ENCODE measurements around the gene NUP205. TPM values are rescaled to one million over a fixed set of nuclear protein-coding genes. Genes with fewer than 3 reads are reported as not detected.

NUP205 gene
- total RNA-seq = 38.8 and 42.1 TPM in 2 replicates

DNA sequence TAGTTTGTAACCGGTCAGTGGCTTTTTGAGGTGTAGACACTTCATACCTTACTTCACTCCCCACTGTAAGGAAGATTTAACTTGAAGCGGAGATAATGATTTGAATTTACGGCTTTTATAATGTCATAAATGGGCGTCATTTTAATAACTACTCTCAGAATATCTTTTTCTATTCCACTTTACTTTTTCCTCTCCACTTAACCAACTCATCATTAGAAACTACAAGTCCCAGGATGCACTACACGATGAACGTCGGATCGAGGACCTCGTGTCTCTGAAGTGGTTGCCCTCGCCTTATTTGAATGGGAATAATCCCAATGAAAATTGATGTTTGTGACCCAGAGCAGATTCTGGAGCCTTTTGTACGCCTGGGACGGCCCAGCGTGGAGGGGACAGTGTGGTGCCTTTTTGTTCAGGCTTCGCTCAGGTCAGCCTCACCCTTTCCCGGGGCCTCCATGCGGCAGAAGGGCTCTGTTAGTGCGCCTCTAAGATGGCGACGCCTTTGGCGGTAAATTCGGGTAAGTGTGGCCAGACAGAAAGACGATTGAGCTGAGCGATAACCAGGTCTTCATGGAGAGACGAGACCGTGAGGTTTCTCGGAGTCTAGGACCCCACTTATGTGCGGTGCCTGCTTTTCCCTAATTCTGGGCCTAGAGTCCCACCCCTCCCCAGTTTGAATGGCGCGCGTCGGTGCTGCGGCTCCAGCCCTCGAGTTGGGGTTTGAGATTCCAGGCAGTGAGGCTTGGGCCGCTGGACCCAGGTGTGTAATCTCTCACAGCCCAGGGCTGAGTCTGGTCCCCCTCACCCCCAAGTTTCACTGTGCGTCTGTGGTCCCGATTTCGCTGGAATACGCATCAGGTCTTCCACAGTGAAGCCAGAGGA, at the start of gene NUP205:
TSS of gene NUP205 (plus strand) at position 463 of the 882 bp plus-strand sequence. CDS start at position 491, 28 bp downstream.

DNA sequence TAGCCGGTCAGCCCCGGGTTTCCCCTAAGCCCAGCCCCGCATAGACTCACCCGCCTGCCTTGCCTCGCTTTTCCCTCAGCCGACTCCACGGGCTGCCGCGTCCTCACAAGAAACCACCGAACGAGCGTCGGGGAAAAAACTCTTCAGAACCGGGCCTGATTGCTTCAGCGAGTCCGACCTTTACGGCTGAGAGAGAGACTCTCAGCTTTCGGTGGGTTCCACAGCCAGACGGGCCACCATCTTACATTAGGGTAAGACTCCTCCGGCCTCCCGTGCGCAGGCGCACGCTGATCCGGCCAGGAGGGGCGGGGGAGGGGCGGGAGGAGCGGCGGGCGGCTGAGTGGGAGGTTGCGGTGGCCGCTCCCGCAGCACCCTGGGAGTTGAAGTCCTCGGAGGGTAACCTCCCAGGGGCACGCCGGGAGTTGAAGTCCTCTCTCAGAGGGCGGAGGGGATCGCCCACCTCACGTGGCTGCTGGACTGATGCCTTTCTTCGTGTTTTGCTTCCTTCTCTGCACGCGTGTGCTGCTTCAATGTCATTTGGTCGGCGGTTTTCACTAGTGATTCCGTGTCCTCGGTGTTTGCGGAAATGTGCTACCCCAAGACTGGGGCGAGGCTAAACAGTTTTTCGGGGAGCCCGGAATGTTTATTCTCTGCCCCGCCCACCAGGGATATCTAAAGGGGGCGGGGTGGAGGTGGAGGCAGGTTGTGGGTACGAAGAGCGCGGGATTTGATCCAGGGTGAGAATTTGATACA, 47.7 kb upstream of the NUP205 start, which contains the start of gene CNOT4:
TSS of gene CNOT4 (minus strand) at position 264 of the 753 bp plus-strand sequence. CDS start 71,771 bp downstream, outside the sequence.

DNA sequence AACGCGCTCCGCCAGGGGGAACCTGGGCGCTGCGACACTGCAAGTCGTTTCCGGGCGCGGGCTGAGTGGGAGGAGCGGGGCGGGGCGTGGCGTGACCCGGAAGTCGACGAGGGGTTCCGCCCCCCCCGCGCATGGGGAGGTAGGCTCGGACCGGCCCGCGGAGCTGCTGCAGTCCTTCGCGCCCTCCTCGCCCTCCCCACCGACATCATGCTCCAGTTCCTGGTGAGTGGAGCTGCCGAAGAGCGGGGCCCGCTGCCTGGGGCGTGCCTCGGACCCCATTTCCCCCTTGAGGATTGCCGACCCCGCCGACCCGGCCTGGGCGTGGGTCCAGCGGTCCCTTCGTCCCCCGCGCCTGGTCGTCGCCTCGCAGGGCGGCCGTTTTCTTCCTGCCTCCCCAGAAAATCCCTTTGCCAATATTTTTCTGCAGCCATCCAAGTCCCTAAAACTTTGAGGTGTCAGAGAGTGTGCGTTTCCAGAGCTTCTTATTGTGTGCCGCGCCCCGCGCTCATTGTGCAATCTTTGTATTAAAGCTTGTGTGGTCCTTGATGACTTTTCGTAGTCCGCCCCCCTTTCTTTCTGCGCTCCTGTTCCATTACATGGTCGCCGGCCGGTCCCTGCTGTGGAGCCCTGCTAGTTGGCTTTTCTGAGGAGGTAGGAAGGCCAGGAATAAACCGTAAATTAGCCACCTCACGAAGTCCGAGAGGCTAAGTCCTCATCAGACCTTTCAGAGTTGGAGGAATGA, 104.8 kb downstream of the NUP205 start, which contains the start of gene STMP1:
TSS of gene STMP1 (plus strand) at position 142 of the 742 bp plus-strand sequence.

Other genes with a start within 250 kb of the NUP205 start
- gene CNOT4, start 47.8 kb upstream of the NUP205 start, total RNA-seq = 17.5 and 23.3 TPM in 2 replicates
- gene STMP1, start 104.6 kb downstream of the NUP205 start, total RNA-seq = 18.6 and 26.4 TPM in 2 replicates
- 0.13 and 0.30 TPM in 2 replicates for gene SLC13A4, start 170.3 kb downstream of the NUP205 start, total RNA-seq
- 51.3 and 119 TPM in 2 replicates for gene FAM180A, start 190.9 kb downstream of the NUP205 start, total RNA-seq

Data from smooth muscle cell of the pulmonary artery (primary cell).